ENCODE measurements around the gene EHMT2. TPM values are rescaled to one million over a fixed set of nuclear protein-coding genes. Genes with fewer than 3 reads are reported as not detected.
"Not testable (repeated sequence)": the region's sequence is repeated elsewhere in the genome, so short reads cannot be mapped to it uniquely, and the experiment has no call there.

The EHMT2 gene
- total RNA-seq, 2 donors from 2014 or later, result 34.4 to 69.1 TPM

DNA sequence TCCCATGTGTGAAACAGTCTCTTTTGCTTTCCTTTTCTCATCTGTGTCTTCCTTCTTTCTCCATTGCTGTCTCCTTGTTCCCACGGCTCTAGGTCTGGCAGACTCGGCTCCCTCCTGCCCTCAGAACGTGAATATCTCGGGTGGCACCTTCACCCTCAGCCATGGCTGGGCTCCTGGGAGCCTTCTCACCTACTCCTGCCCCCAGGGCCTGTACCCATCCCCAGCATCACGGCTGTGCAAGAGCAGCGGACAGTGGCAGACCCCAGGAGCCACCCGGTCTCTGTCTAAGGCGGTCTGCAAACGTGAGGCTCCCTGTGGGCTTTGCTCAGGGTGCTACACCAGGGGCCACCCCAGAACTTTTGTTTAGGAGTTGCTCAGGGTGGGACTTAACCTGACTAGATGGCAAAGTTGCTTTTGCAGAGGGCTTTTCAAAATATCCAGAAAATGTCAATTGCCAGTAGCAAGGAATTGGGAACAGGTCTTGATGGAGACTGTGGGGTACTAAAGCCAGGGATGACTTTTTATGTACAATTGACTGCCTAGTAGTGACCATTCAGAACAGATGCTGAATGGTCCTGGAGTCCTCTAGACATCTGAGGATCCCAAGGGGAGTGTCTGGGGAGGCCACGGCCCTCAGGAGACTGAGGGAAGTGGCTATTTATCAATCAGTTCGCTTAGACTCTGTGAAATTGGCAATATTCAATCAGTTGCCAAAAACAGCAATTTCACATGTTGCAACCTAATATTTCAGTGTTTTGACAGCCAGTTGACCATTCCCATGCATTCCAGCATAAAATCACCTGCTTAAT lies 30.6 kb upstream of the EHMT2 start:
- peaks cover 0 to 7% of the 10 kb centered on the region in 2 donors for H3K27me3 Mint-ChIP-seq
- H3K36me3 Mint-ChIP-seq, result no peaks in the 10 kb centered on the region
- no peak overlapping the region for H3K4me3 Mint-ChIP-seq
- no peak for ATAC-seq
- no peak for DNase-seq (ENCODE audit: low spot score)
- no peaks in the 10 kb centered on the region for H3K4me1 Mint-ChIP-seq (ENCODE audit: low read depth in 2 of 2)
- peak overlapping the region in 1 of 2 donors; percentile 30 for H3K27ac Mint-ChIP-seq
- H3K9me3 Mint-ChIP-seq, result no peaks in the 10 kb centered on the region

DNA sequence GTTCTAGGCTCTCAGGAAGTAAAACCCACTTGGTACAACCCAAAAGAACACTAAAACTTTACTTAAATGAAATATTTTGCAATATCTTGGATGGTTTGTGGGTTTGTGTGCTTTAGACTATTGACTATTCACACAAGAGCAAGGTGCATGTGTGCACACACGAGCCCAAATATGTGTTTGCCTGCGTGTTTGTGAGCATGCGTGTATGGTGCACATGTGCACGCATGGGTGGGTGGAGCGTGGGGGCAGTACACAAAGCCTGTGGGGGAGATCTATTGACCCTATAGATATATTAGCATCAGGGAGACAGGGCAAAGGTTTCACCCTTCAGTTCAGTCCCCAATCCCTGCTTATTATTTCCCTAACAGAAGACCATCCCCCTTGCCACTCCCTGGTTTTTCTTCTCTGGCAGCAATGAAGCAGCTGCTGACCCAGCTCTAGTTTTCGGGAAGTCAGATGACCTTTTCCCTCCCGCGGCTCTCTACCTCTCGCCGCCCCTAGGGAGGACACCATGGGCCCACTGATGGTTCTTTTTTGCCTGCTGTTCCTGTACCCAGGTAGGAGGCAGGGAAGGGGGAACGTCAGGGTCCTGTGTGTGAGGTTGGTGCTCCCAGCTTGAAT lies 29.9 kb upstream of the EHMT2 start, which contains the start of gene C2:
Gene C2, plus strand, starts transcription at position 476 of the 621 bp plus-strand sequence. Its CDS starts 36 bp downstream, at position 512.
- peaks cover 0 to 7% of the 10 kb centered on the region in 2 donors for H3K27me3 Mint-ChIP-seq
- no peaks in the 10 kb centered on the region for H3K4me1 Mint-ChIP-seq (ENCODE audit: low read depth in 2 of 2)
- no peak within 1 kb of the TSS for H3K4me3 Mint-ChIP-seq
- no peaks in the 10 kb centered on the region for H3K9me3 Mint-ChIP-seq
- peak within 1 kb of the TSS in 1 of 2 donors; percentile 30 for H3K27ac Mint-ChIP-seq
- no peak for ATAC-seq
- no peaks in the 10 kb centered on the region for H3K36me3 Mint-ChIP-seq
- no peak for DNase-seq (ENCODE audit: low spot score)

DNA sequence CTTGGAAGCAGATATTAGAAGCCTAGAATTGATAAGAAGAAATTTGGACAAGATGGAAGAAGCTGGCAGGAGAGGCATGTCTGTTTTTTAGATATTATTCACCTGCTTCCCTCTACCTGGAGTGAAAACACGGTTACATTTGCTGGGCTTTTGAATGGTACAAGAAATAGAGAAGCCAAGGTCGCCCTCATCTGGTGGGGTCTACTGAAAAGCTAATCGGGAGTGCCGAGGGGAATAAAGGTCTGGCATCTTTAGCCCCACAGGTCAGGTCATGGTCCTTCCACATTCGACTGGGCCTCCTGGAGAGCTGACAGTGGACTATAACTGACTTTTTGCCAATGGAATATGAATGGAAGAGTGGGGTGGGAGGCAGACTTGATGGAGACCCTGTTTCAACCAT lies 25.4 kb upstream of the EHMT2 start:
- Mint-ChIP-seq H3K27ac (no peak overlapping the region), H3K27me3 (peaks cover 0 to 4% of the 10 kb centered on the region in 2 donors), H3K36me3 (no peaks in the 10 kb centered on the region), H3K9me3 (no peaks in the 10 kb centered on the region), H3K4me3 (no peak overlapping the region), H3K4me1 (ENCODE audit: low read depth in 2 of 2) (no peaks in the 10 kb centered on the region)
- ATAC-seq (peak in 1 of 2 donors; percentile 36), DNase-seq (ENCODE audit: low spot score) (no peak)

DNA sequence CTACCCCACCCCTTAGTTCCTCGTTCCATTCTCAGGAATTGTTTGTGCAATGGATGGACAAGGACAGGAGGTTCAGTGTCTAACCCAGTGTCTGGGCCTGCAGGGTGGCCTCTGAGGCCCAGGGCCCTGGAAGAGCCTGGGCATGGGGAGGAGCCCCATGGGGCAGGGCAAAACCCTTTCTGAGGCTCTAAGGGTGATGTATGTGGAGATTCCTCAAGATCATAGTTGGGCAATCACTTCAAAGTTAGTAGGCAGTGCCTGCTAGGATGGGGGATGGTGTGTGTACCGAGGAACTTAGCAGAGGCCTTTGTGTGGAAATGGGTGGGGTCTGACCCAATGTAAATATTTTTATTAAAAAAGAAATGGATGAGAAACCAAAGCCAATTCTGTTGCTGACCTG lies 23.3 kb upstream of the EHMT2 start:
- H3K9me3 Mint-ChIP-seq, result no peaks in the 10 kb centered on the region
- no peak overlapping the region for H3K4me3 Mint-ChIP-seq
- H3K27me3 Mint-ChIP-seq, result peaks cover 2 to 3% of the 10 kb centered on the region in 2 donors
- H3K36me3 Mint-ChIP-seq, result no peaks in the 10 kb centered on the region
- no peak overlapping the region for H3K27ac Mint-ChIP-seq
- ATAC-seq, result no peak
- no peaks in the 10 kb centered on the region for H3K4me1 Mint-ChIP-seq (ENCODE audit: low read depth in 2 of 2)
- no peak for DNase-seq (ENCODE audit: low spot score)

DNA sequence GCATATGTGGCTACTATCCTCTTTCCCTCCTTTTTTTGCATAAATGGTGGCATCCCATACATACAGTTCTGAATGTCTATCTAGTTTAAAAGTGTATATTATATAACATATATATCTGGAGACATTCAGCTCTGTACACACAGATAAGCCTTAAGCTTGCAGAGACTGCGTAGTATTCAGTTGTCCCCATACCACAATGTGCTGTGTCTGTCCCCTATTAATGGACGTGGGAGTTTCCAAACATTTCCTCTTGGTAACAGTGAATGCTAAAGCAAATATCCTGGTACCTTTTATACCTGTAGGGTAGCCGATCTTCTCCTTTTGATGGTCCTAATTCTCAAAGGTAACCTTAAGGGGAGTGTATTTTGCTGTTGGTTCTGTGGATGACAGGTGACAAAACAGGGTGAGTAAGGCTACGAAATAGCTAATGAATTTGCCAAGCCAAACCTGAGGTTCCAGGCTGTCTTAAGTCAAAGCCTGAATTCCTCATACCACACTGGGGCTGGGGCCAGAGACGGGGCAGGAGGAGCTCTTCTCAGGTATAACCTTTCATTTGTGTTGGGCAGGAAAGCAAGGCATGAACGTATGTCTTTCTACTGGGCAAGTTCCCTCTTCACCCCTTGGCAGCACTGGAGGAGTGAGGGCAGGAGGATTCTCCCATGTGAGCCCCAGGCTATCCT lies 22.3 kb upstream of the EHMT2 start:
- no peak for ATAC-seq
- peaks cover 9 to 11% of the 10 kb centered on the region in 2 donors for H3K27me3 Mint-ChIP-seq
- no peaks in the 10 kb centered on the region for H3K4me1 Mint-ChIP-seq (ENCODE audit: low read depth in 2 of 2)
- H3K4me3 Mint-ChIP-seq, result no peak overlapping the region
- no peak overlapping the region for H3K27ac Mint-ChIP-seq
- DNase-seq (ENCODE audit: low spot score), result no peak
- H3K9me3 Mint-ChIP-seq, result no peaks in the 10 kb centered on the region
- no peaks in the 10 kb centered on the region for H3K36me3 Mint-ChIP-seq

DNA sequence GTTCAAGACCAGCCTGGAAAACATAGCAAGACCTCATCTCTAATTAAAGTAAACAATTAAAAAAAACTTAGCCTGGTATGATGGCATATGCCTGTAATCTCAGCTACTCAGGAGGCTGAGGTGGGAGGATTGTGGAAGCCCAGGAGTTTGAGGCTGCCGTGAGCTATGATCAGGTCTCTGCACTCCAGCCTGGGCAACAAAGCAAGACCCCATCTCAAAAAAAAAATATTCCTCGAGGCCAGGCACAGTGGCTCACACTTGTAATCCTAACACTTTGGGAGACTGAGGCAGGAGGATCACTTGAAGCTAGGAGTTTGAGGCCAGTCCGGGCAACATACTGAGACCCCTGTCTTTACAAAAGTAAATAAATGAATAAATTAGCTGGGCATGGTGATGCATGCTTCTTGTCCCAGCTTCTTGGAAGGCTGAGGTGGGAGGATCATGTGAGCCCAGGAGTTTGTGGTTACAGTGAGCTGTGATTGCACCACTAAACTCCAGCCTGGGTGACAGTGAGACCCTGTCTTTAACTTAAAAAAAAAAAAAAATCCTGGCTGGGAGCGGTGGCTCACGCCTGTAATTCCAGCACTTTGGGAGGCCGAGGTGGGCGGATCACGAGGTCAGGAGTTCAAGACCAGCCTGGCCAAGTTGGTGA lies 20.7 kb upstream of the EHMT2 start:
- H3K36me3 Mint-ChIP-seq, result no peaks in the 10 kb centered on the region

DNA sequence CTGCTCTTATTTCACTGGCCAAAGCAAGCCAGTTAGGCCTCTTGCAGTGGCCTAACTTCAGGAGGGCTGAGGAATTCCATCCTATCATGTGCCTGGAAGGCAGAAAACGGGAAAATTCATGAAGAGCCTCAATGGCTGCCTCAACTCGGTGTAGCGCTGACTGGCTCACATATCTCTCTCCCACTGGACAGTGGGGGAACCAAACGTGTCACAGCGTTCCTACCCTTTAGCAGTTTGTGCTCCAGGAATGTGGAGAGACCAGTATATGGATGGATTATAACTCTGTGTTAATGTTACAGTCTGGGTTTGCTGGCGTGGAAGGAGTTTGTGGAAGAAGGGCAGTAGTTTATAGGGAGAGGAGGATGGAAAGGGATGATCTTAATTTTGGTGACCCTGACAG lies 18.3 kb upstream of the EHMT2 start:
- H3K27me3 Mint-ChIP-seq, result peaks cover 11 to 12% of the 10 kb centered on the region in 2 donors
- no peak overlapping the region for H3K27ac Mint-ChIP-seq
- DNase-seq (ENCODE audit: low spot score) (no peak), ATAC-seq (no peak)
- no peaks in the 10 kb centered on the region for H3K9me3 Mint-ChIP-seq
- no peaks in the 10 kb centered on the region for H3K4me1 Mint-ChIP-seq (ENCODE audit: low read depth in 2 of 2)
- H3K4me3 Mint-ChIP-seq, result no peak overlapping the region
- H3K36me3 Mint-ChIP-seq, result no peaks in the 10 kb centered on the region

More for the DNA sequence above, 20.7 kb upstream of the EHMT2 start:
- no peak overlapping the region for H3K27ac Mint-ChIP-seq
- no peak overlapping the region for H3K4me3 Mint-ChIP-seq
- H3K4me1 Mint-ChIP-seq (ENCODE audit: low read depth in 2 of 2), result no peaks in the 10 kb centered on the region
- peaks cover 9 to 11% of the 10 kb centered on the region in 2 donors for H3K27me3 Mint-ChIP-seq
- no peak for DNase-seq (ENCODE audit: low spot score)
- no peaks in the 10 kb centered on the region for H3K9me3 Mint-ChIP-seq
- no peak for ATAC-seq

DNA sequence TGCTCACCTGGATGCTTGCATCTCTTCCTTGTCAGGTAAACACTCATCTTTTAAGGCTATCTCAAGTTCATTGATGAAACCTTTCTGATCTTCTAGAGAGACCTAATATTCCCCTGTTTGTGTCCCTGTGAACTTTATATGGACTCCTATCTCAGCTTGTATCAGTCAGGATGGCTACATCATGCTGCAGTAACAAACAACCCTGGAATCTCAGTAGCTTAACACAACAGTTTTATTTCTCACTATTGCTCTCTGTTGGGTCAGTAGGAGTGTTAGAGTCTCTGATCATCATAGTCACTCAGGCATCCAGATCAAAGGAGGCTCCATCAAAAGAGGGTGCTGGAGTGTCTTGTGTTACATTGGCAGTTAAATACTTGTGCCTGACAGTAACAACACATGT lies 17.9 kb upstream of the EHMT2 start:
- ATAC-seq (no peak), DNase-seq (ENCODE audit: low spot score) (no peak)
- Mint-ChIP-seq H3K27ac (no peak overlapping the region), H3K9me3 (no peaks in the 10 kb centered on the region), H3K36me3 (no peaks in the 10 kb centered on the region), H3K4me1 (ENCODE audit: low read depth in 2 of 2) (no peaks in the 10 kb centered on the region), H3K27me3 (peaks cover 11 to 12% of the 10 kb centered on the region in 2 donors), H3K4me3 (no peak overlapping the region)

DNA sequence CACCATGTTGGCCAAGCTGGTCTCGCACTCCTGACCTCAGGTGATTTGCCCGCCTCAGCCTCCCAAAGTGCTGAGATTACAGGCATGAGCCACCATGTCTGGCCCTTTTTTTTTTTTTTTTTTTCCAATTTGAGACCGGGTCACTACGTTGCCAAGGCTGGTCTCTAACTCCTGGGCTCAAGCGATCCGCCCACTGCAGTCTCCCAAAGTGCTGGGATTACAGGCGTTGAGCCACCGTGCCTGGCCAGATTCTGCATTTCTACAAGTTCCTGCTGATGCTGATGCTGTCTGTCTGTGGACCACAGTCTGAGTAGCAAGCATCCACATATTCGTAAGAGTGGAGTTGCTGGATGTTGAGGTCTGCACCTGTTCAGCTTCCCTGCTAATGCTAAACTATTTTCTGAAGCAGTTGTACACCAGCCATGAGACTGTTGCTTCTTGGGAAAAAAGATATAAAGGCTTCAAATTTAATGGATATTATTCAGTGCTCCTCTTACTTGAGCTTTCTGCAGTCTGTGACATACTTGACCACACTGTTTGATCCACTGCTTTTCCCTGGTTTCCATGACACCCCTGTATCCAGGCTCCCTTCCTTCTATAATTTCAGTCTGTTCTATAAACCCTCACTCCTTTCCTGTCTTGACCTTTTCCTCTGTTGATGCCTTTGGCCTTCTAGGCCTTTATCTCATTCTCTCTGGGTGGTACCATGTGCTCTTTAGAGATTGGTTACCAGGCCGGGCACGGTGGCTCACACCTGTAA lies 14.5 kb upstream of the EHMT2 start:
- Mint-ChIP-seq H3K27me3 (peaks cover 11 to 12% of the 10 kb centered on the region in 2 donors), H3K4me1 (ENCODE audit: low read depth in 2 of 2) (peaks cover 0 to 6% of the 10 kb centered on the region in 2 donors), H3K27ac (no peak overlapping the region), H3K9me3 (no peaks in the 10 kb centered on the region), H3K4me3 (no peak overlapping the region), H3K36me3 (no peaks in the 10 kb centered on the region)
- ATAC-seq (no peak), DNase-seq (ENCODE audit: low spot score) (no peak)

DNA sequence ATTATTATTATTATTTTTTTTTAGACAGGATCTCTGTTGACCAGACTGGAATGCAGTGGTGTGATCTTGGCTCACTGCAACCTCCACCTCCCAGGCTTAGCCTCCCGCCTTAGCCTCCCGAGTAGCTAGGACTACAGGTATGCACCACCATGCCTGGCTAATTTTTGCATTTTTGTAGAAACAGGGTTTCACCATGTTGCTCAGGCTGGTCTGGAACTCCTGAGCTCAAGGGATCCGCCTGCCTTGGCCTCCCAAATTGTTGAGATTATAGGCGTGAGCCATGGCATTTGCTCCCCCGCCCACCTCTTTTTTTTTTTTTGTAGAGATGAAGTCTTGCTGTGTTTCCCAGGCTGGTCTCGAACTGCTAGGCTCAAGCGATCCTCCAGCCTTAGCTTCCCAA lies 11.8 kb upstream of the EHMT2 start:
- not testable (repeated sequence) for H3K4me3 Mint-ChIP-seq; ATAC-seq; H3K27me3 Mint-ChIP-seq; H3K4me1 Mint-ChIP-seq (ENCODE audit: low read depth in 2 of 2); DNase-seq (ENCODE audit: low spot score); H3K9me3 Mint-ChIP-seq; H3K36me3 Mint-ChIP-seq; H3K27ac Mint-ChIP-seq

DNA sequence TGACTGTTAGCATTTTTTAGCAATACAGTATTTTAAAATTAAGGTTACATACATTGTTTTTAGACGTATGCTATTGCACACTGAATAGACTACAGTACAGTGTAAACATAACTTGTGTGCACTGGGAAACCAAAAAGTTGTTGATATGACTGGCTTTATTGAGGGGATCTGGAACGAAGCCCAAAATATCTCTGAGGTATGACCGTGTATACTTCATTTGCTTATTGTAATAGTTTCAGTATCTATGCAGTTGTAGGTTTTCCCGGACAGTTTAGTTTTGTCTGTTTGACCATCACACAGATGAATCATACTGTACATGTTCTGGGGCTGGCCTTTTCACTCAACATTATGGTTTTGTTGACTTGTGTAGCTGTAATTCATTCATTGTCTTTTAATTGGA lies 11.3 kb upstream of the EHMT2 start:
- Mint-ChIP-seq H3K27ac (no peak overlapping the region), H3K4me3 (no peak overlapping the region), H3K4me1 (ENCODE audit: low read depth in 2 of 2) (peaks cover 0 to 6% of the 10 kb centered on the region in 2 donors), H3K9me3 (no peaks in the 10 kb centered on the region), H3K27me3 (peaks cover 0 to 7% of the 10 kb centered on the region in 2 donors), H3K36me3 (no peaks in the 10 kb centered on the region)
- DNase-seq (ENCODE audit: low spot score) (no peak), ATAC-seq (peak in 1 of 2 donors; percentile 75)

DNA sequence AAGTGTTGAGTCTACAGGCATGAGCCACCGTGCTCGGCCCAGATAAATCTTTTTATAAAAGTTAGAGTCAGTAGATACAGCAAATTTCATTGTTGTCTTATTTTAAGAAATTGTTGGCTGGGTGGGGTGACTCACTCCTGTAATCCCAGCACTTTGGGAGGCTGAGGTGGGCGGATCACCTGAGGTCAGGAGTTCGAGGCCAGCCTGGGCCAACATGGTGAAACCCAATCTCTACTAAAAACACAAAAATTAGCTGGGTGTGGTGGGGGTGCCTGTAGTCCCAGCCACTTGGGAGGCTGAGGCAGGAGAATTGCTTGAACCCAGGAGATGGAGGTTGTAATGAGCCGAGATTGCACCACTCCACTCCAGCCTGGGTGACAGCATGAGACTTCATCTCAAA lies 10.8 kb upstream of the EHMT2 start:
- H3K4me3 Mint-ChIP-seq; DNase-seq (ENCODE audit: low spot score); H3K9me3 Mint-ChIP-seq; H3K36me3 Mint-ChIP-seq; H3K27me3 Mint-ChIP-seq; ATAC-seq; H3K4me1 Mint-ChIP-seq (ENCODE audit: low read depth in 2 of 2); H3K27ac Mint-ChIP-seq: not testable (repeated sequence)
